Fibroblast of skin of left quadriceps (primary cell): ENCODE results near the gene AOAH.
"Not testable (repeated sequence)": the region's sequence is repeated elsewhere in the genome, so short reads cannot be mapped to it uniquely, and the experiment has no call there.

Experiments
- DNase-seq, 2 experiments: peaks; one replicate each; pipeline ENCODE4 v3.0.0-alpha.2; 2013; ENCODE audit warnings: low read depth in 2 of 2

Gene AOAH

DNA sequence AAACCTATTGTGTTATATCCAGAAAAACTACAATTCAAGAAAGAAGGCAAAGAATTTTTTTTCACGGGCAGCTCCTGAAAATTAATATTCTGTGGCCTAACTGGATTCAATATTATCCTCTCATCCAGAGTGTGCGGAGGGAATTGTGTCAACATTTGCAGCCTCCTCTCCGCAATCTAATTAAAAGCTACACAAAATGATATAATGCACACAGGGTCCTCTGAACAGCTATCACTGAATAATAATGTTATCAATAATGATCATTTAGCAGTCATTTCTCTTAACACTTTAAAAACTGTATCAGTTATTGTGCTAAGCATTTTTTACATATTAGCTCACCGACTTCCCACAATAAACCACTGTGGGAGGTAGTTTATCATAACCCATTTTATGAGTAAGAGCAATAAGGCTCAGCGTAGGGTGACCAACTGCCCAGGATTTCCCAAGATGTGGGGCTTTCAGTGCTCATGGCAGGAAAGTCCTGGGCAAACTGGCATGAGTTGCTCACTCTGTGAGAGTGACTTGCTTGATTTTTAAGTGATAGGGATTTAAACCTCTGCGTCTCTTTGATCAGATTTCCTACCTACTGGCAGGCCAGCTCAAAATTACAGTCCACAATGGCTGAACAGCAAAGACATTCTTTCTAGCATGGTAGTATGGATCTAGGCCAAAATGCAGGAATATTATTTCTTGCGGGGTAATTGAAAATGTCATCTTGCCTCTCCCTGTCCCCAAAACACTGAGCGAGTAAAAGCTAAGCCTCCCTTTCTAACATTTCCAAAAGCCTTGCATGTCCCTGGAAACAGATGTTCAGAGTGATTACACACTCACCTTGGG is 65.7 kb downstream of the AOAH start:
- DNase-seq = peak; percentile 57 to 65

DNA sequence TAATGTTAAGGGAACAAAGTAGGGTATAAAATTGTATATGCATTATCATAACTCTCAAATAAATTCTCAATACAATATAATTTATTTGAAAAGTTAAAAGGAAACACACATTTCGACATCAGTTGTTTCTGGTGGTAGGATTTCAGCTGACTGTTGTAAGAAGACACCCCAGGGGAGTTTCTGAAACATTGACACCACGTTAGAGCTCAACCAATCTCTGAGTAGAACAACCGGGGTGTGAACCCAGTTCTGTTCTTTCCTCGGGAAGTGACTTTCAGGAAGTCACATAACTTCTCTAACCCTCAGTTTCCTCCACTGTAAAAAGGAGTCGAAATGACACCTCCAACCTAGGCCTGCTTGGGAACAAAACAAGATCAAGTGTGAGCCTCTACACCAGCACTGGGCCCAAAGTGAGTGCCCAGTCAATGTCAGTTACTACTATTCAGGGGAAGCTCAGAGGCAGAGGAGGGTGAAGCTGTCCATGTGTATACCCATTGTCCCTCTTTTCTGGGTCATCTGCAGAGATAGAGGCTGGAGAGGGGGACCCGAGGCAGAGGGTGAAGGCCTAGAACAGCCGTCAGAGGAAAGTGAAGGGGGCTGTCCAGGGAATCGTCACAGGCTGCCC is 67.1 kb downstream of the AOAH start:
- no peak for DNase-seq

DNA sequence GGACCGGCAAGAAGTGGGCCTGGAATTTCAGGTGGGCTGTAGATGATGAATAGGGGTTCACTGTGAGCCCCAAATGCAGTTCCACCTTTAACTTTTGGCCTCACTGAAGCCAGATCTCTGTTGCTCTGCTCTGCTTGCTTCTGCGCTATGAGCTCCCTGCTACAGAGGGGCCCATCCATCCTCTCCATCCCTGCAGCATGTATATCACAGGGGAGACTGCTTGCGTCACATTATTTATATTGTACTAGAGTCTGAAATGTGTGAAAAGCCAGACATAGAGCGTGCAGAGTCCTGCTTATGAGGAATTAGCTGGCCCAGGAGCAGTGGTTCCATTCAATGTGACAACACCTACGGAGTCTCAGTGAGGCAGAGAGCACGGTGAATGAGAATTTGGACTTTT is 69.9 kb downstream of the AOAH start:
- DNase-seq = no peak

- no peak for DNase-seq
Measured at GRCh38 chr7:36653663-36654355, 70.5 kb downstream of the AOAH start.

GRCh38 chr7:36653008-36653662 is 71.2 kb downstream of the AOAH start:
- peak; percentile 33 to 45 for DNase-seq

GRCh38 chr7:36652431-36652830 is 71.9 kb downstream of the AOAH start:
- DNase-seq = no peak

- peak; percentile 43 to 45 for DNase-seq
Measured at GRCh38 chr7:36651404-36651803, 72.9 kb downstream of the AOAH start.

DNA sequence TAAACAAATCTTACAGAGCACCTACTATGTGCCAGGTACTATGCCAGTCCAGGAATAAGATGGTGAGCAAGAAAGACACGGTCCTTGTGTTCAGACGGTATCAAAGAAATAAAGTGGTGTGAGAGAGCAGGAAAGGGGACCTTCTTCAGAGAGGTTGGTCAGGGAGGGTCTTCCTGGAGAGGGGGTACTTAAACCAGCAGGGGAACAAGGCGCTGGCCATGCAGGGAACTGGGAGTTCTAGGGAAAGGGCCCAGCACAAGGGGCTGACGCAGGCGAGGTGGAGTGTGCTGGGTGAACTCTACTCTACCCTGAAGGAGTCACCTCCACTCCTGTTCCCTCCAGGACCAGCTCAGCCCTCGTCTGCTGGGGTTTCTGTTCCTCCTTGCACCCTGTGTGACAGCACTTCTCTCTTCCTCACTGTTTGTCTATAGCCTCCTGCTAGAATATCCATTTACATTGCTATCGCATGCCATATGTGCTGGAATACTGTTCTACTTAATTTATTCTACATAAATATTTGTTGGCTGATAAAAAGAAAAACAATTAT is 73.5 kb downstream of the AOAH start:
- no peak for DNase-seq

DNA sequence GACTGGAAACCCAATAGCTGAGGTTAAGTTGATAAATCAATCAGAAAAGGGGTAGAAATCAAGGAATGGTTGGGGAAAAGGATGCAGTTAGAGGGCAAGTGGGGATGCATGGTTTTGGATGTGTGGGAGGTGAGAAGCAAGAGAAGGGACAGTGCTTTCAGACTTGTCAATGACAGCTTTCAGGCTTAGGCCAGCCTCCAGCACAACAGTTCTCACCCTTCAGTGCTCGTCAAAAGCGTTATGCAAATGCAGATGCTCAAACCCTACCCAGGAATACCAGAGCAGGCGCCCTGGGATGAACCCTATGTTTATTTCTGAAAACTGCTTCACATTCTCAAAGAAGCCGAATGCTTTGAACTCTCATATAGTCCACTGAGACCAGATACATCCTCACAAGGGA is 74.0 kb downstream of the AOAH start:
- no peak for DNase-seq

DNA sequence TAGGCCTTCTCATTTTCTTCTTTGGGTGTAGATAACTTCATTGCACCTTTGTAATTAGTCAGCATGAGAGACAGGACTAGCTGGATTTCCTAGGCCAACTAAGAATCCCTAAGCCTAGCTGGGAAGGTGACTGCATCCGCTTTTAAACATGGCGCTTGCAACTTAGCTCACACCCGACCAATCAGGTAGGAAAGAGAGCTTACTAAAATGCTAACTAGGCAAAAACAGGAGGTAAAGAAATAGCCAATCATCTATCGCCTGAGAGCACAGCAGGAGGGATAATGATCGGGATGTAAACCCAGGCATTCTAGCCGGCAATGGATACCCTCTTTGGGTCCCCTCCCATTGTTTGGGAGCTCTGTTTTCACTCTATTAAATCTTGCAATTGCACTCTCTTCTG is 75.0 kb downstream of the AOAH start:
- DNase-seq = not testable (repeated sequence)

GRCh38 chr7:36648441-36648840 is 75.9 kb downstream of the AOAH start:
- no peak for DNase-seq

DNA sequence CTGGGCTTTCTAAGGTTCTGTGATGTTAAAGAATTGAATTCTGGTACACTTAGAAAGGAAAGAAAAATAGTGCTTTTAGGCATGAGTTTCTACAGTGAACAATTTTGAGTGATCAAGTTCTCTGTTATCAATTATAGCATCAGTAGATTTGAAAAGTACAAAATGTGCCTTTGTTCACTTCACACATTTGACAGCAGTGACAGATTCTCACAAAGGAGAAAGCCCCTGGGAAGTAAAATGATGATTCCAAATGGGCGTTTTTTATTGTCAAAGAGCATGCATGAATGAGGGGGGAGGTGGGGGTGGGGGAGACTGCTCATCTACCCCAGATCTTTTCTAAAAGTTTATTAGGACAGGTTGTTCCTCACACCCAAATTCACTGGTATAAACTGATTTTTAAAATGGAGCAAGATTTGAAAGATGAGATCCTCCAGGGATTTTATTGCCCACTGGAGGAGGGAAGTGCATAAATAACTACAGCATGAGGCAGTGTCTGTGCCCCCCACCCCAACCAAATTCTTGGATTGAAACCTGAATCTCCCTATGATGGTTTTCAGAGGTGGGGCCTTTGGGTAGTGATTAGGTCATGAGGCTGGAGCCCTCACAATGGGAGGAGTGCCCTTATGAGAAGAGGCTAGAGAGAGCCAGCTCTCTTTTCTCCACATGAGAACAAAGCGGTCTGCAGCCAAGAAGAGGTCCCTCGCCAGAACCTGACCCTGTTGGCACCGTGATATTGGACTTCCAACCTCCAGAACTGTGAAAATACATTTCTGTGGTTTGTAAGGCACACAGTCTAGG is 79.5 kb downstream of the AOAH start:
- no peak for DNase-seq

DNA sequence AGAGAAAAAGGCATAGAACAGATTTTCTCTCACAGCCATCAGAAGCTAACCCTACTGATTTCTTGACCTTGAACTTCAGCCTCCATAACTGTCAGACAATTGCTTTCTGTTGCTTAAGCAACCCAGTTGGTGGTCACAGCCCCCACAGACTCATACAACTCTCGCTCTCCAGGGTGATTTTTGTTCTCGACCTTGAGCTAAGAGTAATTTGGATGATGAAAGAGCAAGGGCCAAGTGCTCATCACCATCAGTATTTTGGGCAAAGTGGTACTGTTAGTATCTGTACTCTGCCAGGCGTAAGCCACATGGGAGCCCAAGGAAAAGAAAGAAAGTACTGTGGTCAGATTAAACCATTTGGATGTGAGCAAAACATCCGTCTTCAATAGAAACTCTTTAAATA is 81.9 kb downstream of the AOAH start:
- DNase-seq = no peak

DNA sequence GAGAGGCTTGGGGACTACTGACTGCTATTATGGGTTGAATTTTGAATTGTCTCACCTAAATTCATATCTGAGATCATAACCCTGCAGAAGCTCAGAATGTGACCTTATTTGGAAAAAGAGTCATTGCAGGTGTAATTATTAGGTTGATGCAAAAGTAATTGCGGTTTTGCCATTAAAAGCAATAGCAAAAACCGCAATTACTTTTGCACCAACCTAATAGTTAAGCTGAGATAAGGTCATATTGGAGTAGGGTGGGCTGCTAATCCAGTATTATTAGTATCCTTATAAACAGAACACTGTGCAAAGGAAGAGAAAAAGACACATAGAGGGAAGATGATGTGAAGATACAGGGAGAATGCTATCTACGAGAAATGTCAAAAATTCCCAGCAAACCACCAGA is 82.3 kb downstream of the AOAH start:
- no peak for DNase-seq

- DNase-seq = no peak
Measured at GRCh38 chr7:36640682-36641081, 83.6 kb downstream of the AOAH start.

- DNase-seq = no peak
Measured at GRCh38 chr7:36639826-36640225, 84.5 kb downstream of the AOAH start.

GRCh38 chr7:36638586-36639263 is 85.6 kb downstream of the AOAH start:
- no peak for DNase-seq

DNA sequence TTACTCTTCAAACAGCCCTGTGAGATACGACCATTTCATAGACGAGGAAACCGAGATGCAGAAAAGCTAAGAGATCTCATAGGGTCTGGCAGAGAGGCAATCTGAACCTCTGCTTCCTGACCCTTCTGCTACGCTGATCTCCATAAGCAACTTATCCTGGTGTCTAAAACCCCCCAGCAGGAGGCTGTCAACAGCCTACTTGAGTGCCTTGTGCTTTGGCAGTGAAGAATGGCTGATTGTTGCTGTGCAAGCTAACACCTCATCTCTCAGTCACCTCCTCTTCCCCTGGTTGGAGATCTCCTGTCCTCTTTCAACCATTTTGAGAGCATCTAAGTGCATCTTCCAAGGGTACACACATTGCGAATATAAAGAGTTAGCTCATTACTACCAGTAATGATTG is 86.2 kb downstream of the AOAH start:
- DNase-seq = no peak

DNA sequence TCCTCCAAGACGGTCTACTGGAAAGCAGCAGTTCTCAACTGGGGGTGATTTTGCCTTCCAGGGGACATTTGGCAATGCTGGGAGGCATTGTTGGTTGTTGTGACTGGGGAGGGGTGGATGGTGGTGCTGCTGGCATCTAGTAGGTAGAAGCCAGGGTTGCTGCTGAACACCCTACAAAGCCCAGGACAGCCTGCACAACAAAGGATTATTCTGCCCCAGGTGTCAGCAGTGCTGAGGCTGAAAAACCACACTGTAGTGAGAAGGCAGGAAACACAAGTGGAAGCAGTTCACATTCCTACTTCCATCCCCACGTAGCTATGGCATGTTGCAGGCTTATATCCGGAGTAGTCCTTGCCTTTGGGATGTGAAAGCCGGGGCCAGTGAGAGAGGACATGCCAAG is 86.9 kb downstream of the AOAH start:
- no peak for DNase-seq

GRCh38 chr7:36636126-36636525 is 88.2 kb downstream of the AOAH start:
- no peak for DNase-seq

- no peak for DNase-seq
Measured at GRCh38 chr7:36635091-36635490, 89.2 kb downstream of the AOAH start.
